ENCODE data around the gene TRABD2B. TPM values are rescaled to one million over a fixed set of nuclear protein-coding genes. Genes with fewer than 3 reads are reported as not detected.

The TRABD2B gene
- total and polyA plus RNA-seq, 2 experiments from 2014 or later = 1.6 to 2.0 TPM

- Histone ChIP-seq H3K4me2 (no peak overlapping the region), H3K79me2 (replicated peaks; ENCODE audit: insufficient read depth) (no peaks in the 10 kb centered on the region), H4K20me1 (replicated peaks; ENCODE audit: insufficient read depth) (no peaks in the 10 kb centered on the region), H3K27ac (ENCODE audit: low read depth) (no peak overlapping the region), H3K27me3 (ENCODE audit: insufficient read depth) (no peaks in the 10 kb centered on the region), H3K4me1 (ENCODE audit: insufficient read depth) (no peaks in the 10 kb centered on the region), H3K36me3 (ENCODE audit: insufficient read depth) (no peaks in the 10 kb centered on the region), H2AFZ (no peak overlapping the region), H3K4me3 (no peak overlapping the region), H3F3A (replicated peaks; ENCODE audit: low read depth) (no peaks in the 10 kb centered on the region), H3K9me2 (ENCODE audit: insufficient read depth) (no peaks in the 10 kb centered on the region)
- no peak for TF ChIP-seq ZNF462 (CRISPR knock-in tag; IDR thresholded peaks at IDR 0.05)
- no peak for TF ChIP-seq ZNF114 (CRISPR knock-in tag; IDR thresholded peaks at IDR 0.05)
- no peak for TF ChIP-seq EZH2phosphoT487 (IDR thresholded peaks at IDR 0.05; ENCODE audit: unreplicated experiment)
- TF ChIP-seq ETS1 (IDR thresholded peaks at IDR 0.05) = no peak
- TF ChIP-seq ZNF331 (CRISPR knock-in tag; IDR thresholded peaks at IDR 0.05; ENCODE audit: low read depth) = no peak
- no peak for TF ChIP-seq NANOG (IDR thresholded peaks at IDR 0.05; ENCODE audit: borderline replicate concordance)
- no peak for TF ChIP-seq CTCF (conservative IDR thresholded peaks at IDR 0.05; ENCODE audit: low read depth in 2 of 2)
- TF ChIP-seq POLR2AphosphoS5 (IDR thresholded peaks at IDR 0.05; ENCODE audit: low read depth) = no peak
- TF ChIP-seq REST (IDR thresholded peaks at IDR 0.05; ENCODE audit: unreplicated experiment) = no peak
- no peak for TF ChIP-seq EZH2 (IDR thresholded peaks at IDR 0.05; ENCODE audit: low read depth, unreplicated experiment)
- no peak for TF ChIP-seq JUNB (IDR thresholded peaks at IDR 0.05; ENCODE audit: unreplicated experiment)
- TF ChIP-seq STAT1 (IDR thresholded peaks at IDR 0.05; ENCODE audit: unreplicated experiment) = no peak
- no peak for TF ChIP-seq CREB1 (CRISPR knock-in tag; IDR thresholded peaks at IDR 0.05; ENCODE audit: low read depth)
- H3K4me3 Mint-ChIP-seq = no peak overlapping the region
- H3K4me1 Mint-ChIP-seq = peaks cover 12% of the 10 kb centered on the region
- peaks cover 6% of the 10 kb centered on the region for H3K27me3 Mint-ChIP-seq (ENCODE audit: insufficient read depth, low read depth, poor library complexity)
- ATAC-seq (no peak), DNase-seq (ENCODE audit: low spot score) (no peak)
- peaks cover 5% of the 10 kb centered on the region; the same call in 2 of the 3 replicates for H3K9me3 Mint-ChIP-seq
- H3K27ac Mint-ChIP-seq = no peak overlapping the region
- no peaks in the 10 kb centered on the region; the same call in 2 of the 3 replicates for H3K36me3 Mint-ChIP-seq (ENCODE audit: low read depth)
These were observed 124.3 kb downstream of the TRABD2B start for GRCh38 chr1:47872886-47873285.
